HCT116 (cell line): ENCODE results near the gene HCFC1.

ENCODE experiments used
- ZFX ChIP-seq: fragments of 450-650 bp; IDR thresholded peaks from 2 replicates; pipeline ENCODE4 v1.6.1; 2017
- TF ChIP-seq, protein P1 (sequence below), 3 experiments: fragments of 200-600 bp in 1 of 3; sonication (generic) in 1 of 3; IDR thresholded peaks in 2 of 3; conservative IDR thresholded peaks in 1 of 3; 2 replicates each; pipeline ENCODE4 v1.5.1; 2012 to 2017; ENCODE audit warnings: low read depth in 2 of 3, low read length in 2 of 3, antibody characterized with exemption in 1 of 3, borderline replicate concordance in 1 of 3, control low read depth in 1 of 3, mild to moderate bottlenecking in 1 of 3, mixed read lengths in 1 of 3, mixed run types in 1 of 3, moderate library complexity in 1 of 3; ENCODE audit not compliant: insufficient read depth in 1 of 3

DNA sequence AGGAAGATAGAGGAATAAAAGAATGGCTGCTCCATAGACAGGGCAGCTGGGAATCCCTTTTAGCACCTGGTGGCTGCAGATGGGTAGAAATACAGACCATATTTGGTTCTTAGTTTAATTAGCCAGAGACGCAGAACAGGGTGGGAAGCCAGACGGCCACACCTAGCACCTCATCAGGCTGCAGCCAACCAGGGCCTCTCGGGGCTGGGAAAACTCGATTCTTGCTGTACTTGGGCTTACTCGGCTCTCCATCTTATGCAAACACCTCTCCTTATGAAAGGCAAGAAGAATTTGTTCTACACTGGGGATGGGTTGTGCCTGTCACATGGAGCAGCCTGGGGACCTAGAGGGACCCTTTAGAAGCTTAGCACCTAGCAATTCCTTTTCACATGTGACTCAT, 28.4 kb upstream of the HCFC1 start:
- TF ChIP-seq, protein P1, sequence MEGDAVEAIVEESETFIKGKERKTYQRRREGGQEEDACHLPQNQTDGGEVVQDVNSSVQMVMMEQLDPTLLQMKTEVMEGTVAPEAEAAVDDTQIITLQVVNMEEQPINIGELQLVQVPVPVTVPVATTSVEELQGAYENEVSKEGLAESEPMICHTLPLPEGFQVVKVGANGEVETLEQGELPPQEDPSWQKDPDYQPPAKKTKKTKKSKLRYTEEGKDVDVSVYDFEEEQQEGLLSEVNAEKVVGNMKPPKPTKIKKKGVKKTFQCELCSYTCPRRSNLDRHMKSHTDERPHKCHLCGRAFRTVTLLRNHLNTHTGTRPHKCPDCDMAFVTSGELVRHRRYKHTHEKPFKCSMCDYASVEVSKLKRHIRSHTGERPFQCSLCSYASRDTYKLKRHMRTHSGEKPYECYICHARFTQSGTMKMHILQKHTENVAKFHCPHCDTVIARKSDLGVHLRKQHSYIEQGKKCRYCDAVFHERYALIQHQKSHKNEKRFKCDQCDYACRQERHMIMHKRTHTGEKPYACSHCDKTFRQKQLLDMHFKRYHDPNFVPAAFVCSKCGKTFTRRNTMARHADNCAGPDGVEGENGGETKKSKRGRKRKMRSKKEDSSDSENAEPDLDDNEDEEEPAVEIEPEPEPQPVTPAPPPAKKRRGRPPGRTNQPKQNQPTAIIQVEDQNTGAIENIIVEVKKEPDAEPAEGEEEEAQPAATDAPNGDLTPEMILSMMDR (IDR thresholded peaks at IDR 0.05 in 2 of 3, conservative IDR thresholded peaks at IDR 0.05 in 1 of 3; ENCODE audit: borderline replicate concordance in 1 of 3, insufficient read depth in 1 of 3, low read depth in 2 of 3, low read length in 2 of 3) = no peak
- TF ChIP-seq ZFX = no peak
